Activated CD4-positive, alpha-beta T cell treated with anti-CD3 and anti-CD28 coated beads for 4 hours (primary cell): ENCODE results near the gene NAT9.

ENCODE experiments used
- DNase-seq, 2 donors: peaks; one replicate each; pipeline ENCODE4 v3.0.0-alpha.2; 2020

The NAT9 gene, protein sequence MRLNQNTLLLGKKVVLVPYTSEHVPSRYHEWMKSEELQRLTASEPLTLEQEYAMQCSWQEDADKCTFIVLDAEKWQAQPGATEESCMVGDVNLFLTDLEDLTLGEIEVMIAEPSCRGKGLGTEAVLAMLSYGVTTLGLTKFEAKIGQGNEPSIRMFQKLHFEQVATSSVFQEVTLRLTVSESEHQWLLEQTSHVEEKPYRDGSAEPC

DNA sequence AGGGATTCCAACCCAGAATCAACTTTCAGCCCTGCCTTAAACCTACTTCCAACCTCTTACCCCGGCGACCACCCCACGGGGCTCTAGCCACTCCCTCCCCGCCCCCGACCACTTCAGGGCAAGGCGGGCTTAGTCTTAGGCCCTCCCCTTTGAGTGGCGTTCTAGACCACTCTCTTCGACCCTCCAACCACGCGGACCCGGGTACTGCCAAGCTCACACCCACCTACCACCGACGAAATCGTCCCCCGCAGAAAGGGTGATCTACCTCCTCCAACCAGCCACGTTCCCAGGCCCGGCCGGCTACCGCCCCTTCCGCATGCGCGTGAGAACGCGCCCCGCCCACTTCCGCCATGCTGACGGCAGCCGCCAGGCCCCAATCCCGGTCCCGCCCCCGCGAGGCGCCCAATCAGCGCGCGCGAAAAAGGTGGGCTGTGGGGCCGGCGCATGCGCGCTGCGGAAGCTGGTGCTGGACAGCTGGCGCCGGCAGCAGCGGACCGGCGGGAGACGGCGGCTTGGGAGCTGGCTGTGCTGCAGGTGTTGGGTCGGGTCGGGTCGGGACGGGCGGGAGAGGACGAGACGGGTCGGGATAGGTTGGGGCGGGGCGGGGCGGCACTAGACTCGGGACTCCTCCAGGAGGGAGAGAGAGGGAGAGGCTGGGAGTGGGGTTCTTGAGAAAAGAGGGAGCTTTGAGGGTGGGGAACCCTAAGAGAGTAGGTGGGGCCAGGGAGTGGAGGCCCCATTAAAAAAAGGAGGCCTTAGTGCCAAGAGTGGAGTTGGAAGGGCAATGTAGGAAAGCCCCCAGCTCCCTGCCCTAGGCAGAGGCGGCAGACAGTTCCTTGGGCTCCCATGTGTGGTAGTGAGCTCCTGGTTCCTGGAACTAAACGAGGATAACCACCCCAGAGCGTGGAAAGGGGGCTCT is at the start of gene NAT9:
Gene NAT9, minus strand, starts transcription at position 302 of the 919 bp plus-strand sequence. CDS start 647 bp downstream, outside the sequence.
- DNase-seq, result peak; percentile 99 to 100

DNA sequence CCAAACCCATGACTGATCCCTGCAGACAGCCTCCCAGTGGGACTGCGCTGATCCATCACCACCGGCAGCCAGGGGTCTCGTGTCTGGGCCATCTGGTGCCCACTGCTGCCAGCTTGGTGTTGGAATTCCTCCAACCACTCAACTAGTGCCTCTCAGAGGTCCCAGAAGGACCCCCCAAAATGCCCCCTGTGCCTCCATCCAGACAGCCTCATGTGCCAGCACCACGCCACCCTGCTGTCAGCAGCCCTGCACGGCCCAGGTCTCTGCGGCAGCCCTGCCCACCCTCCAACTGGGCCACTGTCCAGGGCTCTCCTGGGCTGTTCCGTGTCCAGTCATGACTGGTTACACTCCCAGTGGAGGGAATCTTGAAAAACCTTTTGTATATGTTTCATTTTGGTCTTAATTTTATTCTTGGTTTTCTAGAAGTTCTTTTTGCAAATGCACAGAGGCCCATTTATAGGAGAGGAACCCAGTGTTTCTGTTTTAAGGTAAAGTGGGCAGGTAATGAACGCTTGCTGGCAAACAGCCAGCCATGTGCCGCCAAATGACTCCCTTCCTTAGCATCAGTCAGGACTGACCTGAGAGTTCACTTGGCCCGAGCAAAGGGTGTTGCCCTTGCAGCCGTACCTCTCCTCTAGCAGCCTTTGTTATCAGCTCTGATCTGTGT is 48.9 kb upstream of the NAT9 start:
- no peak for DNase-seq

DNA sequence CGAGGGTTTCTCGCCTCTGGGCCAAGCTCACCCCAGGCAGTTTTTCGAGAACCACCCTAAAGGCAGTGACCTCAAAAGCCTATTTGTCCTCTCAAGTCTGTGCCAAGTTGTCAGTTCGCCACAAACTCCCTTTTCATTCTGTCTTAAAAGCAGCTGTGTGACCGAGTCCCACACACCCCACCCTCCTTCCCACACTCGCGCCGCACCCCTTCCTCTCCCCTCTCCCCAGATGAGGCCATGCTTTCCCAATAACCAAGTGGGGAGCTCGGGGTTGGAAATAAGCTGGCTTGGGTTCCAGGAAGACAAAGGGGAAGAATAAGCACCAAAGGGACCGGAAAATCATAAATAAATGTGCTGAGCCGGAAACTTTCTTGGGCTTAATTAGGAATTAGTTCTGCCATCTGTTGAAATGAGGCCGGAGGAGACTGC is 46.8 kb upstream of the NAT9 start:
- DNase-seq, result no peak

DNA sequence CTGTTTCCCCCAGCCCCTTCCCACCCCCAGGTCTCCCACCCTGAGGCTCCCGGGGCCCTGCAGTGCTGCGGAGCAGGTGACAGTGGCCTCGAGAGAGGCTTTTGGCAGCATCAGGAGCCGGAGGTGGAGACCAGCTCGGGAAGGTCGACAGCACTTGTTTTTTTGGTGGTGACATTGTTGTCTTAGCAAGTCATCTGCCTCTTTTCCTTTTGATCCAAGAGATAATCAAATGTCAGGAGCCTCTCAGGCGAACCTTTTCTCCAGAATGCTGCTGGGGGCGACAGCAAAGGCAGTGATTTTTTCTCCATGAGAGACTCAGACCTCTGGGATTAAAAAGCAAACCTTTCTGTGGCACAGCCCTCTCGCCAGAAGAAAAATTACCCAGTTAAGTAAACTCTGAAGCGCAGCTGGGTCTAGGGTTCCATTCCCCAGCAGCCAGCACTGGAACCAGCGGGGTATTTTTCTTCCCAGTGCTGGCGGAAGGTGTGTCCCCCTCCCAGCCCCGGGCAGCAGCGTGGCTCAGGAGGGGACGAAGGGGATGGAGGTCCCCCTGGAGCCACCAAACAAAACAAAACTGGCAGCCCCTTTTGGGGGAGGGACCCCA is 46.3 kb upstream of the NAT9 start:
- no peak for DNase-seq

DNA sequence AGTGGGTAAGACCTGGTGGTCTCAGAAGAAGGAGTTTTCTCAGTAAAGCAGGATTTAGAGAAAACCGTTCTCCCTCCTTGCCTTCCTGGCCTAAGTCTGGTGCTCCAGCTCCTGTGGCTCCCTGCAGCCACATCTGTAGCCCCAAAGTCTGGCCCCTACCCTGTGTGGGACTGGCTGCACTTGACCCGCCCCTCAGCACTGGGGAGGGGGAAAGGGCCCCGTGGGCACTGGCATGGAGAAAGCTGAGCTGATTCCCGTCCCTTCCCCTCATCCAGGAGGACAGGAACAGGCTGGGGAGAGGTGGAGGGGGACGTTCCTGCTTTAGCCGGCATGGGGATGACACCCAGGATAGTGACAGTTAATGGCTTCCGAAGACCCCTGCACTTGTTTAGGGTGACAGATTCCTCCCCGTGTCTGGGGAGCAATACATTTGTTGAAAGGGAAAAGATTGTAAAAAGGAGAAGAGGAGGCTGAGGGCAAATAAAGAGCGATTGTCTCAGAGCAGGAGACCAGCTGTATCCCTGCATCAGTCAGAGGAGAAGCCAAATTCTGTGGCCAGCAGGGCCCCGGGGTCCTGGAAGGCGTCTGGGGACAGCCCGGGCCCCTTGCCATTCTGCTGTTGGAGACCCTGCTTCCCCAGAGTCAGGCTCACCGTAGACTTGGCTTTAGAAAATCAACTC is 45.6 kb upstream of the NAT9 start:
- no peak for DNase-seq

DNA sequence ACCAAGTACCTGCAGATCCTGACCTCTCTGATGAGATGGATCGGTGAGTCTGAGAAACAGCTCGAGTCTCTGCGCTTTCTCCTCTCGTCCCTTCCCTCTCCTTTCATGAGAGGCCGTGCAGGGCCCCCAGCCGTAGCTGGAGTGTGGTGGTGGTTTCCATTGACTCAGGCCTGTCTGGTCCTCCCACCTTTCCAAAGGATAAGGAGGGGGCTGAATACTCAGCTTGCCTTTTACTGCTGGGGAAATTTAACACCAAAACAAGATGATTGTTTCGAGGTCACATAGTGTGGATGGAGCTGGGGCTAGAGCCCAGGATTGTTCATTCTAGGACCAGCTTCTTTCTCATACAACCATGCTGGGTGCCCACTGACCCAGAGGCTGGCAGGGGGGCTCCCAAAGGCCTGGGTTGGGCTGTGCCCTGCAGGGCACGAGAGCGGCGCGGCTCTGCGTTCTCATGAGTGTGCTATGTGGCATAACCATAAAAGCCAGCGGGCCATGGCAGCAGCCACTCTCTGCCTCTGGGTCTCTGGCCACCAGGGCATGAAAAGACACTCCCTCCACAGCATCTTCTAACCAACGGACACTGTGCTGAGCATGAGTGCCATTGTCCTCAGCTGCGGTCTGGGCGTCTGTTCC is 43.8 kb upstream of the NAT9 start:
- DNase-seq, result no peak

DNA sequence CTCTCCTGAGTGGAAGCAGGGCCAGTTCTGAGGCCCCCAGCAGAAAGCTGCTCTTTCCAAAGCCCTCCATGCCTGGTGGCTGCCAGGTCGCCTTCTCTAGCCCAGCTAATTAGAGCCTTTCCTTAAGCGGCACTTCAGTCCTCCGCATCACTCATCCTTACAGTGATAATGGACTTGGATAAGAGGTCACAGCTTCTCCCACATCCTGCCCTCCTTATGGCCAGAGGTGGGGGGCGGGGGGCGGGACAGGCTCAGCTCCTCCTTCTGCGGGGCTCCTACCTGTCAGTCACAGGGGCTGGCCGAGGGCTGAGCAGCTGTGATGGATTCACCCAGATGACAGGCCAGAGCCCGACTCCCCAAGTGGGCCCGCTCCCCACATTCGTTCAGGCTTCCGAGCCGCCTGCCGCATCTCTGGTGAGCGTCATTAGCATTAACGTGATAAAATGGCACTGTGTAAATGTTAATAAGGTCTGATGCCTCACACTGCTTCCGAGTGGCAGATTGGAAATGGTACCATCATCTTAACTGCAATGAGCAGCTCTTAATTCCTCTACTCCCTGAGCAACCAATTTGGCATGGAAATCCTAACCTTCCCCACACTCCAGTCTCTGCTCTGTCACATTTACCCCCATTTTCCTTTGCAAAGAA is 42.3 kb upstream of the NAT9 start:
- no peak for DNase-seq

DNA sequence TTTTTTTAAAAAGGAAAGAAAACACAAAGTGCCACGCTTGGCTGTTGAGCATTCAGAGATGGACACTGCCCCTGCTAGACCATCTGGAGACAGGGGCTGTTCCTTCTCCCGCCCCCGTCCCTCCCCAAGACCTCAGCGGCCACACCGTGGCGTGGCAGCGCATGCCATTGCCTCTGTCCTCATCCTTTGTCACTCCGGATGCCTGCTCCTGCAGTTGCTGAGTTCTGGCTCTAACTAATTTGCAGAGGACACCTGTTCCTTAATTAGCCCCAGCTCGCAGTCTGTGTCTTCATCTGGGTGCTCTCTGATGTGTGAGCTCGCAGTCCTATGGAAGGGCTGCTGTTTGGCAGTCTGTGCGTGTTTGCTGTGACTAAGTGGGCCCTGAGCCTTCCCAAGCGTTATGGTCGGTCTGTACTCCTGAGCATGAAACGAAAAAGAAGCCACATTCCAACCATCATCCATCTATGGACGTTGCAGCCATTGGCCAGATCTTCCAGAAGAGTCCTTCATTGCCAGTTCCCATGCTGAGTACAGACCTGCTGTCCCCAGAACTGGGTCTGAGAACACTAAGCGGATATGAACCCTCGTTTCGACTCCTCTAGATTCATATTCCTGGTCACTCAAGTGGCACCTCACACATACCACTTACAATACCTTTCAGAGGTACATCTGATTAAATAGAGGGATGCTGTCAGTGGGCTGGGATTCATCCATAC is 40.9 kb upstream of the NAT9 start:
- DNase-seq, result no peak

DNA sequence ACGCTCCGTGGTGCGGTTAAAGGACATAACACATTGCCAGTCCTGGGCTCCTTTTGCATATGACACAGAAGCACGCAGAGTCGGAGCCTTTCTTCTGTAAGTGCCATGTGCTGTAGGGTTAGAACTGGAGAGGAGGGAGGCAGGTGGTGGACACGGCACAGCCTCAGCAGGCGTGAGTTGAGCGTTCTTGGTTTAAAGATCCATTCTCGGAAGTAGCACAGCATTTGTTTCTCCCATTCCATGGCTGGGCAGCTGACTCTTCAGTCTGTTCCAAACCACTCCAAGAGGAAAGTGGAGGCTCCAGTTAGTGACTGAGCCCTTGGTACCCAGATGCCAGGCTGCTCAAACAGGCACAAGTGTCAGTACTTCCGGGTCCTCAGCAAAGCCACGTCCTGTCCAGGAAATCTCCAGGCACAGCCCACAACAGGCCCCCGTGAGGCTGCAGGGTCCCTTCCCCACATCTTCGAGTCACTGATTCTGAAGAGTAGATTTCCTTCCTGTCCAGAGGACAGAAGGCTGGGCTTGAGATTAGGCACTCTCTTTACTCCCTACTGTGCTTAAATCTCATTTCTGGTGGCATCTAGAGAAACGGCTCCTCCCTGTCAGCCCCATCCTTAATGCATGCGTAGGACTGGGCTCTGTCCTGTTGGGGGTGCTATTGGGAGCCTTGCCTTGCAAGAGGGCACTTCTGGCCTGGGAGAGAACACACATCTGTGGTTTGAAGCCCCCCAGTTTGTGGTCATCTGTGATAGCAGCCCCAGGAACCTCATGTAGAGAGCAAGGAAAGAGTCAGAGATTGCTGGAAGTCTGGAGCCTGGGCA is 39.6 kb upstream of the NAT9 start:
- DNase-seq, result no peak

DNA sequence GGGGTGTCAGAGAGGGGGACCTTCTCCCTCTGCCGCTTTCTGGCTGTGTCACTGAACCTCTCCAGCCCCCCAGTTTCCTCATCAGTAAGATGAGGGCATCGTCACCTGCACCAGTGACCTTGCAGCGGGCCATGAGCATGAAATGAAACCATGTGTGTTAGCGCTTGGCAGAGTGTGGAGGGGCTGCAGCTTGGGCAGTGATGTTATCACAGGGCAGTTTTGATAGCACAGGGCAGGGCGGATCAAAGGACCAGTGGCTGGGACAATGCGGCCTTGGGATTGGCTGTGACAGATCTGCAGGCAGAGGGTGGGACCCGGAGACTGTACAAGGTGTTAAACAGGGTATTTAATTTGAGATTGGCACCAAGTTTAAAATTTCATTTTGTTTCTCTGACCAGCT is 38.9 kb upstream of the NAT9 start:
- DNase-seq, result no peak

DNA sequence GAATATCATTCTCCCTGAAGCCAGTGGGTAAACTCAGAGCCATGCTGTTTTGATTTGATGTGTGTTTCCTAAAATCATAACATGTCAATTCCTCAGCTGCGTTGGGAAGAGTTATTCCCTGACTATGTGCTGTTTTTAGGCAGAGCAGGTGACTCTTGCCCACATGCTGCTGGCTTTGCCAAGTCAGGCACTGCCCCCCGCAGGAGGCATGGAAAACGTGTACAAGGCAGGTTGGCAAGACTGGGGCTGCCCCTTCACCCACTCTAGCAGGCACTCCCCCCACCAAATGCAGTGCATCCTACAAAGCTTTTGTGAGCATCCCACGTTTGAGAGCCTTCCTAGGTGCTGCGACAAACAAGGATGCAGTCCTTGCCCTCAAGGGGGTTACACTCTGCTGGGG is 38.3 kb upstream of the NAT9 start:
- no peak for DNase-seq

DNA sequence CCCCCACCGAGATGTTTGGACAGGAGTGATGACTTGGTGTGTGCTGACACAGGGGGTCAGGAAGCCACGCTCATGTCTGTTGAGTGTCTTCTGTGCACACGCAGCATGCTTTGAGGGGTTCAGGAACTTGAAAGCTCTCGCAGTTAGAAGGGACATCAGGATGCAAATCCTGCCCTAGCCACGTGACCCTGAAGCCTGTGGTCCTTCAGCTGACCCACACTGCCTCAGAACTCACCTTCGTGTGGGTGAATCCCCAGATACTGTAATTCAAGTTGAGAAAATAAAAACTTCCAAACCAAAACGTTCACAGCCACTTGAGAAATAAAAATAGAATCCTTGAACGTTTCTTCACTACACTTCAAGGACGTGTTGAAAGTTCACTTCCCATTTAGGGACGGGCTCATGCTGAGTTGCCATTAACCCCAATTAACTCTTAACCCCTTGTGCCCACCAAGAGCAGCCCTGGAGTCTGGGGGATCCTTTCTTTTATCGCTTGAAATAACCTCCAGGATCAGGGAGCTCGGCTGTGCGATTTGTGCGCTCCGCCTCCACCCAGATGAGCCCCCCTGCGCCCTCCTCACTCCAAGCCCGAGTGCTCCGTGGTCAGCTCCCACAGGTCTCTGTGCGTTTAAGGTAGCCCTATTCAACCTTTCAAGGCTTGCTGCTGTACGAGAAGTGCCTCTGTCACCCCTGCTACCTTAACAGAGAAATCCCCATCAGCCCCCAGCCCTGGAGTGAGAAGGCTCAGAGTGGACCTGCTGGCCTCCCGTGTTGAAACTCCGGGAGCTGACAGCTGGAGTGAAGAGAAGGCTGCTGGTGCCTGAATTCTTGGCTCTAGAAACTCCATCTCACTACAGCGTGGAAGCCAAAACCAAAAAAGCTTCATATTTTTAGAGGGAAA is 36.2 kb upstream of the NAT9 start:
- no peak for DNase-seq

DNA sequence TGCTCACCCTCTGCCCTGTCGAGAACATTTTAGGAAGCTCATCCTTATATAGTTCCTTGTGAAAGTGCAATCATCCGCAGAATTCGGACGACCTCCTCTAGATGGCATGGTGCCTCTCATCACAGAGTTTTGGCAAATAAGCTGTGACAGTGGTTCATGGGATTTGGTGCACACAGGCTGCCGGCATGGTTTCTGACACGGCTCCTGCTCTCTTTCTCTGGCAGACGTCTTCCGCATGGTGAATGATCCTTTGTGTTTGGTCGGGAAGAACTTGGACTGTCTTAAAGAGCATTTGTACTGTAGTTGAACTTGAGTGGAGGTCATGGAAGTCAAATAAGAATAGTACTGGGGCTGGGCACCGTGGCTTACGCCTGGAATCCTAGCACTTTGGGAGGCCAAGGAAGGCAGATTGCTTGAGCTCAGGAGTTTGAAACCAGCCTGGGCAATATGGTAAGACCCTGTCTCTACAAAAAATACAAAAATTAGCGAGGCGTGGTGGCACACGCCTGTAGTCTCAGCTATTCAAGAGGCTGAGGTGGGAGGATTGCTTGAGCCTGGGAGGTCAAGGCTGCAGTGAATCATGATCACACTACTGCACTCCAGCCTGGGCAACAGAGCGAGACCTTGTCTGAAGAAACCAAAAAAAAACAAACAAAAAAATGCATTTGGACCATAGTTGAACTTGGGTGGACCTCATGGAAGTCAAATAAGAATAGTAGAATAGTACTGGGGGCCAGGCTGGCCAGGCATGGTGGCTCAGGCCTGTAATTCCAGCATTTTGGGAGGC is 34.7 kb upstream of the NAT9 start:
- DNase-seq, result no peak

DNA sequence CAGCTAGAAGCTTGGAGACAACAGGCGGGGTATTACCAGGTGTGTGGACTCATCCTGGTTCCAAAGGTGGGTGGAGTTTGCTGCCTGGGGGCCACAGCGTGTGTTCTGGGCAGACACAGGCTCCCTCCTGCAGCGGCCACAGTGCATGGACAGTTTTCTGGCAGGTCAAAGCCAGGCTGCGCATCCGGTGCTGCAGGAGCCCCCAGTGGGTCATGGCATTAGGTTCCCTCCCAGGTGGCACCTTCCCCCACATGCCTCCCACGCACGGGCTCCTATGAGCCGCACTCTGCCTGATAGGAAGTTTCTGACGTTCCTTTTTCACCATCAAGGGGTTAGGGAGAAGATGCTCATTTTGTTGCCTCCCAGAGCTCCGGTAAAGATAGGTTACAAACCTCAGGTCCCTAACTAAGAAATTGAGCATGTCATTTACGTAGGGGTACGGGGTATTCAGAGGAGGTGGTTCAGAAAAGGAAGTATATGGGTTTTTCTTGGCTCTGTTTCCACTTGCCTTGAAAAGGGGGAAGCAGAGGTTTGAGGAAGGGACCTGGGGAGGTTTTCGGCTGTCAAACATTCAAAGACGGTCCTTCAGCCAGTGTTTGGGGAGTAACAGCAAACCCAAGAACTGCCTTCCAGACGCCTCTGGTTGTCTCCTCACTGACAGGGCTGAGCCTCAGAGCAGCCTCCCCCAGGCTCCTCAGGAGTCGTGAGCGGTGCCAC is 32.7 kb upstream of the NAT9 start:
- no peak for DNase-seq

DNA sequence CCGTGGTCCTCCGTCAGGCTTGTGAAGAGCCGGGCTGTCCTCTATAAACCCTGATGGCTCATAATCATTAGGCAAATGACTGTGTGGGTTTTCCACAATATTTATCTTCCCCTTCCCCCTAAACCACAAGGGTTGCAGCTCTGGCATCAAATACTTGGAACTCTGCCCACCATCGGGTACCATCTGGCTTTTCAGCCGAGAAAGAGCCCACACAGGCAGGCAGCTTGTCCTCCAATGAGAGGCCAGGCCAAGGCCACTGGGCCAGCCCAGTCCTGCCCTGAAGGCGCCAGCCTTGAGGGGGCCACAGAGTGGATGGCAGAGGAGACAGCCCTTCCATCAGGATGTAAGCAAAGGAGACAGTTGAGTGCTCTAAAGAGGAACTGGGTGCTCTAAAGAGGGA is 31.8 kb upstream of the NAT9 start:
- no peak for DNase-seq

DNA sequence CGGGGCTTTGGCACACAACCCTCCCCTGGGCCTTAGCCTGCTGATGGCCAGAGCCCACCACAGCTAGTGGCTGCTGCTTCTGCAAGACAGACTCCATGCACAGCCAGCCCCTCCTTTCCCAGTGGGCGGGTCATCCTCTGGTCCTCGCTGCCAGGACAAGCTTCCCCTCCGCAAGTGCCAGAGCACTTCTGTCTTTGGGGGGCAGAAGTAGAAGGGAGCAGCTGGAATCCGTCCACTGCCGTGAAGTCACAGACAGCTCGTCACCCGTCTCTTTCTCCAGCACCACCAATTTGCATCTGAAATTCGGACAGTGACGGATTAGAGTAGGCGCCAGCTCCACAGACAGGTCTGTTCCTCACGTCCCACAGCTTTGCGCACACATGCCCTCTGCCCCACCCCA is 31.3 kb upstream of the NAT9 start:
- no peak for DNase-seq

DNA sequence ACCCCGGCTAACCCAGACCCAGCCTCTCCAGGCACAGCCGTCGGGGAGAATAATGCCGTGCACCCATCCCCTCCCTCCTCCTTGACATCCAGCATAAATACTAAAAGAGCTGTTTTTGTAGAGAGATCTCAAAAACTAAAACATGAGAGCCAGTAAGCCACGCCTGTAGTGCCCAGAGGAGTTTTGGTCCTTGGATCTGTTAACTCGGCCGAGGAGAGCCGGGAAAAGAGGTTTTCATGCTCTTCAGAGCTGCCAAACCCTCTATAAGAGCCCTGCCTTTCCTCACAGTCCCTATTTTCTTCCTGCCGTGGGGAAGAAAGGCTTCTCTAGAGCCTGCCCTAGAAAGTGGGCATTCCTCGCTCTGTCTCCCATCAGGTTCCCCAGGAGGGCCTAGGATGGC is 30.2 kb upstream of the NAT9 start:
- no peak for DNase-seq

DNA sequence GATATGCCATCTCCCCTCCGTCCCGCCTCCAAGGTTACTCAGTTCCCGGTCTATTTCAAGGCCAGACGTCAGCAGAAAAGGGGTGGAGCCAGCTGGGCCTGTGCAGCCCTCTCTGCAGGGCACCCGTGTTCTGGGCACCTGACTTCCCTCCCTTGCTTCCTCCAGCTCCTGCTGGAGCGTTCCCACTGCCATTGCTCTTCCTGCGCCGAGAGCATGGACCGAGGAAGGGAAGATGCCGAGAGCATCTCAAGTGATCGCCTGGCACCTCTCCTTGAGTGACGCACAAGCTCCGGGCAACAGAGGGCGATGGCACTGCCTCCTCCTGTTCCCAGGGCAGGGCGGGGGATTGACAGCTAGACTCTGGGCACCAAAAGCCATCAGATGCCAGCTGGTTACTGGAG is 29.4 kb upstream of the NAT9 start:
- DNase-seq, result no peak
